GM21737 (cell line): ENCODE measurements around the gene CFAP251.

Experiments
- ATAC-seq: cut with Tn5 transposase; IDR thresholded peaks from one replicate; pipeline ENCODE4 v1.9.1; 2021; ENCODE audit warnings: mild to moderate bottlenecking, moderate library complexity; ENCODE audit not compliant: unreplicated experiment

Gene CFAP251

GRCh38 chr12:121939992-121940766, 21.8 kb downstream of the CFAP251 start:
- ATAC-seq, result no peak

GRCh38 chr12:121942145-121942718, 23.8 kb downstream of the CFAP251 start:
- no peak for ATAC-seq

- no peak for ATAC-seq
Observed at GRCh38 chr12:121943926-121944325, 25.5 kb downstream of the CFAP251 start.

GRCh38 chr12:121946313-121947025, 28.1 kb downstream of the CFAP251 start:
- no peak for ATAC-seq

- no peak for ATAC-seq
Observed at GRCh38 chr12:121947981-121948380, 29.6 kb downstream of the CFAP251 start.

- no peak for ATAC-seq
Observed at GRCh38 chr12:121949648-121950397, 31.4 kb downstream of the CFAP251 start.

GRCh38 chr12:121953117-121953692, 34.8 kb downstream of the CFAP251 start:
- ATAC-seq, result no peak

- ATAC-seq, result no peak
Observed at GRCh38 chr12:121953695-121954094, 35.3 kb downstream of the CFAP251 start.

GRCh38 chr12:121955258-121956237, 37.2 kb downstream of the CFAP251 start:
- no peak for ATAC-seq

- ATAC-seq, result no peak
Observed at GRCh38 chr12:121957861-121958515, 39.6 kb downstream of the CFAP251 start.

GRCh38 chr12:121958541-121959240, 40.3 kb downstream of the CFAP251 start:
- ATAC-seq, result no peak

GRCh38 chr12:121960541-121960940, 42.1 kb downstream of the CFAP251 start:
- ATAC-seq, result no peak

- ATAC-seq, result no peak
Observed at GRCh38 chr12:121961195-121961879, 42.9 kb downstream of the CFAP251 start.

- no peak for ATAC-seq
Observed at GRCh38 chr12:121963341-121964018, 45.1 kb downstream of the CFAP251 start.

- no peak for ATAC-seq
Observed at GRCh38 chr12:121964813-121965643, 46.6 kb downstream of the CFAP251 start.

- no peak for ATAC-seq
Observed at GRCh38 chr12:121966959-121967358, 48.6 kb downstream of the CFAP251 start.

- no peak for ATAC-seq
Observed at GRCh38 chr12:121968876-121969275, 50.5 kb downstream of the CFAP251 start.
